Measurements from ENCODE around the gene SCAF1.

The SCAF1 gene

DNA sequence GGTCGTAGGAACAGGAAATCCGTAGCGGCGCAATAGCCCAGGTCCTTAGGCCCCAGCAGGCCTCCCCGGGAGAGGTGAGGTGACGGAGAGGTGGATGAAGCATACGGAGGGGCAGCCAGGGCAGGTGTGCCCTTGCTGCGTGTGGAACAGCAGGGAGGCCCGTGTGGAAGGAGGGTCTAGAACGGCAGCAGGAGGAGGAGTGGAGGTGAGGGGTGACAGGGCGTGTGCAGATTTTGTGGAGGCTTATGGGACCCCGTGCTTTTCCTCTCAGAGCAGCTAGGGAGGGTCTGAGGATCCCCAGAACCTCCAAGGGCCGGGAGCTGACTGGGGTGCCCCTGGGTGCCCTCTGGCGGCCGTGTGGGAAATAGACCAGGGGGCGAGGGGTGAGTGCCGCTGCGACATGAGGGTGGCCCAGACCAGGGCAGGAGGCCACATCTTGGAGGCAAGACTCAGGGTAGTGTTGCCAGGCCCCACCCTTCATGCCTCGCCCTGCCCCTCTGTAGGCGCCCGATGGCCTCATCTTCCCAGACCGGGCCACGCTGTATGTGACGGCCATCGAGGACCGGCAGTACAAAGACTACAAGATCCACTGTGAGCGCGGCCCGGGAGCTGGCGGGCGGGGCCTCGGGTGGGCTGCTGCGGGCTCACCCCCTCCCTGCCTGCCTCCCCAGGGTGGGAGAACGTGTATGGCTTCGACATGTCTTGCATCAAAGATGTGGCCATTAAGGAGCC lies 42.4 kb downstream of the SCAF1 start:
- DNase-seq (ENCODE audit: low read depth in 2 of 3, low spot score in 1 of 3), result no peak

DNA sequence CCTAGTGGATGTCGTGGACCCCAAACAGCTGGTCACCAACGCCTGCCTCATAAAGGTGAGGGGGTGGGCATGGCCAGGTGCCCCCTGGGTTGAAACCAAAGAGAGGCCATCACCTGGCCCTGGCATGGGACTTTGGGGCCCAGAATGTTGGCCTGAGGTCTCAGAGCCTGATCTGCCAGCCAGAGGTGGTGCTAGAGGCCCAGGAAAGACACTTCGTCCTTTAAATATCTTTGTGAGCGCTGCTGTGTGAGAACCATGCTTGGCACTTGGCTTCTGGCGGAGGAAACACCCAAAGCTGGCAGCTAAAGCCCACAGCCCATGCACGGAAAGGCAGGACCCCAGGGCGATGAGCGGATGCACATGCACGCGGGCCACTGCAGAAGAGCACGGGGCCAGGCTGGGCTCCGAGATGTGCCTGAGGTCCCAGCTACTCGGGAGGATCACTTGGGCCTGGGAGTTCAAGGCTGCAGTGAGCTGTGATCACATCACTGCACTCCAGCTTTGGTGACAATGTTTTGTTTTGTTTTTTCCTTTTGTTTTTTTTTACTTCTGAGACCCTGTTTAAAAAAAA lies 43.1 kb downstream of the SCAF1 start:
- DNase-seq (ENCODE audit: low read depth in 2 of 3, low spot score in 1 of 3), result no peak

- DNase-seq (ENCODE audit: low read depth in 2 of 3, low spot score in 1 of 3), result no peak
These were observed 43.9 kb downstream of the SCAF1 start for GRCh38 chr19:49685845-49686332.

DNA sequence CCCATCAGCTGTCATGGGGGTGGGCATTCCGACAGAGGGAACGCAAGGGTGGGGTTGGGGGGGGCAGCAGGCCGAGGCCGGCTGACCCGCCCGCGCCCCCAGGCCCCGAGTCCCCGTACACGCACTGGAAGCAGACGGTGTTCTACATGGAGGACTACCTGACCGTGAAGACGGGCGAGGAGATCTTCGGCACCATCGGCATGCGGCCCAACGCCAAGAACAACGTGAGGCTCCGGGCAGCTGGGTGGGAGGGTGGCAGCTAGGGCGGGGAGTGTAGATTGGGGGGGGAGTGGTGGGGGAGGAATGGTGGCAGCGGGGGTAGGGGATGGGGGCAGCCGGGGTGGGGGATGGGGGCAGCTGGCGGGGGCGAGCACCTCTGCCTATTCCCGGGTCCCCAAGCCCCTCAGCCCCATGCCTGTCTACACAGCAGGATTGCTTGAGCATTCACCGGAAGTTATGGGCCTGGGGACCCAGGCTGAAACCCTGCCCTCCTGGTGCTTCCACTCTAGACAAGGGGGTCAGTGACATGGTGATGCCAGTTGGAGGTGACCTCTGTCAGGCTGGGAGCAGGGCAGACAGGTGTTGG lies 44.6 kb downstream of the SCAF1 start:
- no peak for DNase-seq (ENCODE audit: low read depth in 2 of 3, low spot score in 1 of 3)

DNA sequence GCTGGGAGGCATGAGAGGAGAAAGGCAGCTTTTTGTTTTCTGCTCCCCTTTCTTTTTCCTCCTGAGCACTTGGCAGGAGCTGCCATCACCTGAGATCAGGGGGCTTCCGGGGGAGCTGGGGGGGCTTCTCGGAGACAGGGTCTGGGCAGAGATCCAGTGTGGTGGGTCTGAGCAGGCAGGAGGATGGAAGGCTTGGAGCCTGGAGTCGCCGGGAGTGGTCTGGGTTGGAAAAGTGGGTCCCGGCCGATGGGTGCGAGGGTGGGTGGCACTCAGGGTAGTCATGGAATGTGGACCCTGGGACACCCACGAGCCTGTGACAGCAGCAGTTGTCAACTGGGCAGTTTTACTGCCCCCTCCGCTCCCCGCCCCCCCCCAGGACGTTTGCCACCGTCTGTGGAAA lies 45.1 kb downstream of the SCAF1 start:
- no peak for DNase-seq (ENCODE audit: low read depth in 2 of 3, low spot score in 1 of 3)

DNA sequence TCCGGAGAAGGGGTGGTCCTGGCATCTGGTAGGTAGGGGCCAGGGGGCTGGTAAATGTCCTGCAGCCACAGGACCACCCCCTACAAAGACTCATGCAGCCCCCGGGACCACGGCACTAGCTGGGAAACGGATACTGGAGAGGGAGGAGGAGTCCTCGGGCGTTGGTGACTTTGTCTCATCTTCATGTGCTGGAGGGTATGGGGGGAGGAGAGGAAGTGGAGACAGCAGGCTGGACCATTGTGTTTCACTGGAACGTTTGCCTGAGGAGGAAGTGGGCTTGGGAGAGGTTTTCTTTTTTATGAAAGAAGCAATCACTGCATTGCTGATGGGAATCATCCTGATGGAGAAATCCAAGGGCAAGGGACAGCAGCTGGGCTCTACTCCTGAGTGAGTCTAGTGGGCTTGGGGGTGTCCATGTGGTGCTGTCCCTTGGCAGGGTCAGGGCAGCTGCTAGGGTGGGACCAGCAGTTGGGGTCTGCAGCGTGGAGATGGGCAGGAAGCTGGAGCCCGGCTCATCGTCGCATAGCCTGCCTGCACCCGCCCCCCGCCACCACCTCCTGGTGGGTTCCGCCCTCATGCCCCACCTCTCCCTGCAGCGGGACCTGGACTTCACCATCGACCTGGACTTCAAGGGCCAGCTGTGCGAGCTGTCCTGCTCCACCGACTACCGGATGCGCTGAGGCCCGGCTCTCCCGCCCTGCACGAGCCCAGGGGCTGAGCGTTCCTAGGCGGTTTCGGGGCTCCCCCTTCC lies 45.7 kb downstream of the SCAF1 start:
- no peak for DNase-seq (ENCODE audit: low read depth in 2 of 3, low spot score in 1 of 3)

DNA sequence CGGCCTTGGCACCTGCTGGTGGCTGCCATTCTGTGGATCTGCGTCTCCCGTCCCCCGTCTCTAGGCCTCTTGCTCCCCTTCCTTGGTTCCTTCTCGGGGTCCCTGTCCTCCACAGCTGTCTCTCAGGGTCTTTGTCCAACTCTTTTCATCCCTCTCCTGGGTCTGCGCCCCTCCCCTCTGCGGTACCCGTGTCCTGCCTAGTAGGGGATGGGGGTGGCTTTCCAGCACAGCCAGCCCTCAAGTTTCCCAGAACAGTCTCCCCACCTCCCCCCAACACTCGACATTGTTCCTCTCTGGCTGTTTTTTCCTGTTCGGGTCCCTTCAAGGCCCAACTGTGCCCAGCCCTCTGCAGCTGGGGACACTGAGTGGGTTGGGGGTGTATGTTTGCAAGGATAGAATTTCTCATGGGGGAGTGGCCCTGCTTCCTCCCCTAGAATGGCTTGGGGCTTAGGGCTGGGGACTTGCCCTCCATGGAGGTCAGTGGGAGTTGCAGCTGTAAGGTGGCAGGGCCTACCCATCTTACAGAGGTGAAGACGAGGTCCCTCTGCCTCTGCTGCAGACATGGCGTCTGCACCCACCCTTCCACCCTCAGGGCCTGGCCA lies 46.6 kb downstream of the SCAF1 start:
- DNase-seq (ENCODE audit: low read depth in 2 of 3, low spot score in 1 of 3), result no peak

GRCh38 chr19:49689133-49690078 lies 47.4 kb downstream of the SCAF1 start, which contains the start of gene ADM5:
Gene ADM5, plus strand, starts transcription at chr19:49689594. Its CDS starts 244 bp downstream, at chr19:49689838.
- no peak for DNase-seq (ENCODE audit: low read depth in 2 of 3, low spot score in 1 of 3)

GRCh38 chr19:49690079-49690655 lies 48.2 kb downstream of the SCAF1 start:
- DNase-seq (ENCODE audit: low read depth in 2 of 3, low spot score in 1 of 3), result no peak

GRCh38 chr19:49690656-49691242 lies 48.7 kb downstream of the SCAF1 start, which contains the start of gene CPT1C:
Gene CPT1C, plus strand, starts transcription at chr19:49691116. Its CDS starts 1,137 bp downstream, at chr19:49692253.
- peak in 2 of 3 donors; percentile 51 to 62 for DNase-seq (ENCODE audit: low read depth in 2 of 3, low spot score in 1 of 3)

DNA sequence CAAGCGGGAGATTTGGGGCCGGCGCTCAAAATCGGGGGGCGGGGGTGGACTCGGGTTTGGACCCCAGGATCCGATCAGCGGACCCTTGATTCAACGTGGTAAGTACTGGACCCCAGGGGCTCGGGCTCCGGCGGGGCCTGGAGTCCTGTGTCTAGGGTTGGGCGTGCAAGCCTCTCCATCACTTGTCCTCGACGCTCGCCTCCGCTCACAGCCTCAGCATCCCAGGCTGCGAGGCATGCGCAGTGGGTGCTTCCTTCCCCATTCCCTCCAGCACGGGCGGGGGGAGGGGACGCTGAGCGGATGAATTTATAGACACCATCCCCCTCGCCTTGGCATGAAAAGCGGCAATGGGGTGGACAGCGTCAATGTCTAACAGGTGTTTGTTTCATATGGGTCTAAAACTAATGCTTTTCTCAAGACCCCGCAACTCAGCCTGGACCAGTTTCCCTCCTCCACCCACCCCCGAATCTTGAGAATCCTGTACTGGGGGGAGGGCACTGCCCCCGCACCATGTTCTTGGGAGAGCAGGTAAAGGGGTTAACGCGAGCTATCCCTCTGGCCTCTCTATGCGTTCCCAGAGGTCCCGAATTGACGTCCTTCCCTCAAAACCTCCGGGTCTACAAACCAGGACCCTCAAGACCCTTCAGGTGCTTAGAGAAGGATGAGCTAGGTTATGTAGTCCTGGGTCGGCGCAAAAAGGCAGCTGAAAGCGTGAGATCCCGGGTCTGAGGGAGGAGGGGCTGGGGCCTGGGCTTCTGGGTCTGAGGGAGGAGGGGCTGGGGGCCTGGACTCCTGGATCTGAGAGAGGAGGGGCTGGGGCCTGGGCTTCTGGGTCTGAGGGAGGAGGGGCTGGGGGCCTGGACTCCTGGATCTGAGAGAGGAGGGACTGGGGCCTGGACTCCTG lies 49.5 kb downstream of the SCAF1 start:
- DNase-seq (ENCODE audit: low read depth in 2 of 3, low spot score in 1 of 3), result peak in 1 of 3 donors; percentile 47

DNA sequence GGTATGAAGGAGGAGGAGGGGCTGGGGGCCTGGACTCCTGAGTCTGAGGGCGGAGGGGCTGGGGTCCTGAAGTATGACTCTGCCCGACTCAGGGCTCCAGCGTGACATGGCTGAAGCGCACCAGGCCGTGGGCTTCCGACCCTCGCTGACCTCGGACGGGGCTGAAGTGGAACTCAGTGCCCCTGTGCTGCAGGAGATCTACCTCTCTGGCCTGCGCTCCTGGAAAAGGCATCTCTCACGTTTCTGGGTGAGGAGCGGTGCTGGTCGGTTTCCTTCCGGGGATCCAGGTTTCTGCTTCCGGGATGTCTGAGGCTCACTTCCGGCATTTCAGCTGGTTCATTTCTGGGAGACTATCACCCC lies 50.1 kb downstream of the SCAF1 start:
- DNase-seq (ENCODE audit: low read depth in 2 of 3, low spot score in 1 of 3), result no peak

DNA sequence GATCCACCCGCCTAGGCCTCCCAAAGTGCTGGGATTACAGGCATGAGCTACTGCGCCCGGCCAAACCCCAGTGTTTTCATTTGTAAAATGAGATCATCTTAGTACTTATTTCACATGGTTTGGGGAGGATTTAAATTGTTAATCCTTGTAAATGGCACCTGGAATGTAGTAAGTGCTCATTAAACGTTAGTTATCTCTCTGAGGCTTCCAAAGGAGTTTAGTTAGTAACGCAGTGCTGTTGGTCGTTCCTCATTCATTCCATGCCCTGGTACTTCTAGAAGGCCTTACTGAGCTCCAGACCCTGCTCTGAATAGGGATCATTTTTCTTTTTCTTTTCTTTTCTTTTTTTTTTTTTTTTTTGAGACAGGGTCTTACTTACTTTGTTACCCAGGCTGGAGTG lies 54.1 kb downstream of the SCAF1 start:
- no peak for DNase-seq (ENCODE audit: low read depth in 2 of 3, low spot score in 1 of 3)

GRCh38 chr19:49696865-49697264 lies 54.9 kb downstream of the SCAF1 start:
- DNase-seq (ENCODE audit: low read depth in 2 of 3, low spot score in 1 of 3), result no peak

DNA sequence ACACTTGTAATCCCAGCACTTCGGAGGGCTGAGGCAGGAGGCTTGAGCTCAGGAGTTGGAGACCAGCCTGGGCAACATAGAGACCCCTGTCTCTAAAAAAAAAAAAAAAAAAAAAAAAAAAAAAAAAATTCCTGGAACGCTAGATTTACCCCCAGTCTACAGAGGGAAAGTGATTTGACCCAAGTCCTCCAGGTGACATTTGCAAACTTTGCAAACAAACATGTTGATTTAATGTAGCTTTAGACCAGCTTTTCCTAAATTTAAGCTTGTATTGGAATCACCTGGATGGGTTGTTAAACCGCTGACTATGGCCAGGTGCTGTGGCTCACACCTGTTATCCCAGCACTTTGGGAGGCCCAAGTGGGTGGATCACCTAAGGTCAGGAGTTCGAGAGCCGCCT lies 57.4 kb downstream of the SCAF1 start:
- DNase-seq (ENCODE audit: low read depth in 2 of 3, low spot score in 1 of 3), result no peak

GRCh38 chr19:49700563-49700962 lies 58.6 kb downstream of the SCAF1 start:
- DNase-seq (ENCODE audit: low read depth in 2 of 3, low spot score in 1 of 3), result no peak

DNA sequence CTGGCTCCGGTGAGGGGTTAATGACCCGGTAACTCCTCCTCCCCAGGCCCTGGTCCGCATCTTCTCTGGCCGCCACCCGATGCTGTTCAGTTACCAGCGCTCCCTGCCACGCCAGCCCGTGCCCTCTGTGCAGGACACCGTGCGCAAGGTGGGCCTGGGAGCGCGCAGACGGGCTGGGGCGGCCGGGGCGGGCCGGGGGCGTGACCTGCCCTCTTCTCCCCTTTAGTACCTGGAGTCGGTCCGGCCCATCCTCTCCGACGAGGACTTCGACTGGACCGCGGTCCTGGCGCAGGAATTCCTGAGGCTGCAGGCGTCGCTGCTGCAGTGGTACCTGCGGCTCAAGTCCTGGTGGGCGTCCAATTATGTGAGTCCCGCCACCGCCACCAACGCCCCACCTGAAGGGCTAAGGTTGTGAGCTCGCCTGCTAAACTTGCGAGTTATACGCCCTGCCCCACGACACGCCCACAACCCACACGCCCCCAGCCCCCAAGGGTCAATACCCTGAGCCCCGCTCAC lies 59.3 kb downstream of the SCAF1 start:
- no peak for DNase-seq (ENCODE audit: low read depth in 2 of 3, low spot score in 1 of 3)
